Ovary (tissue), 9 donors: ENCODE data around the gene ANO7. TPM values are rescaled to one million over a fixed set of nuclear protein-coding genes. Genes with fewer than 3 reads are reported as not detected.
A peak's percentile ranks its signal among the peaks of the same experiment; 100 is the strongest.

Source experiments
- DNase-seq, 5 donors: peaks; one replicate each; pipeline ENCODE4 v3.0.0-alpha.2; 2019 to 2020
- H3K27ac ChIP-seq, 2 donors: fragments of 200-600 bp; one replicate each; pipeline versions ENCODE4 v1.5.1 to v1.8.0; 2019 to 2022
- H3K27me3 ChIP-seq: fragments of 200-600 bp; one replicate; pipeline ENCODE4 v1.8.0; 2022
- H3K36me3 ChIP-seq: fragments of 200-600 bp; sonication (generic); one replicate; pipeline ENCODE4 v1.5.1; 2019
- H3K4me1 ChIP-seq: one replicate; pipeline ENCODE4 v1.8.1; 2013; ENCODE audit warnings: mild to moderate bottlenecking, moderate library complexity; ENCODE audit not compliant: insufficient read depth
- H3K4me3 ChIP-seq: fragments of 200-600 bp; sonication (generic); one replicate; pipeline ENCODE4 v1.5.1; 2017
- H3K9me3 ChIP-seq, 2 donors: fragments of 200-600 bp in 1 of 2; sonication (generic) in 1 of 2; one replicate each; pipeline versions ENCODE4 v1.5.1 to v1.8.1; 2013 to 2019; ENCODE audit warnings: mild to moderate bottlenecking in 1 of 2, moderate library complexity in 1 of 2
- CTCF ChIP-seq, 3 donors: fragments of 450-650 bp in 2 of 3; fragments of 200-600 bp in 1 of 3; IDR thresholded peaks; one replicate each; pipeline versions ENCODE4 v1.5.1 to v1.8.0; 2016 to 2022; ENCODE audit warnings: antibody characterized with exemption in 3 of 3, mild to moderate bottlenecking in 1 of 3
- EP300 ChIP-seq: sonication (generic); formaldehyde crosslinking; IDR thresholded peaks from one replicate; pipeline ENCODE4 v1.6.1; 2017; ENCODE audit warnings: antibody characterized with exemption
- POLR2A ChIP-seq: fragments of 450-650 bp; IDR thresholded peaks from one replicate; pipeline ENCODE4 v1.6.1; 2017; ENCODE audit warnings: antibody characterized with exemption, mild to moderate bottlenecking, moderate library complexity
- WGBS, 3 donors: extraction: QIAGEN DNeasy Blood & Tissue Kit in 1 of 3; methylation state at CpG; one replicate each; pipeline versions ENCODE4 v1.1.5 to v1.1.7; 2013 to 2017; 5-methylcytosine and 5-hydroxymethylcytosine counted together
- intact Hi-C, 4 donors: fragments of 100-400 bp; cut with DNase I; formaldehyde crosslinking; loops; one replicate each; pipeline versions ENCODE4 v1.11.0 to v1.15.1; 2022 to 2023
- polyA plus RNA-seq, 2 donors: library from polyadenylated mRNA; stranded (reverse); fragments of 200-250 nt in 1 of 2; fragments of 350-450 nt in 1 of 2; fragmentation: Illumina TruSeq in 1 of 2; extraction: RNeasy Lipid Tissue Mini Kit (QIAGEN cat#74804) in 1 of 2; gene quantifications; one replicate each; pipeline ENCODE4 v1.2.3, GENCODE V29; 2013 to 2014
- total RNA-seq, 7 donors: library from RNA; depleted of rRNA in 2 of 7; stranded (reverse); fragments of >200 nt in 2 of 7; fragmentation: NEBNext Ultra II Directional in 3 of 7; extraction: Animal tissue kit (Norgen Biotek cat#: 25700) in 3 of 7; gene quantifications; one replicate each; pipeline versions ENCODE4 v1.1.0 to v1.2.4, GENCODE V29; 2016 to 2023
- donor health status: DM: no; HTN: no; CAD: no; lungs with moderate emphysema.
- donor health status: DM: no; HTN: no; CAD: no.
- donor health status: Bipolar disorder and iron deficiency.
- donor health status: DM: yes; HTN: yes; CAD: no.
- donor health status: DM: no; HTN: no; CAD: no.
- donor health status: DM: yes; HTN: yes; CAD: no.

Gene ANO7
- total and polyA plus RNA-seq, 9 donors = 0.87 to 6.5 (median 2.1) TPM

GRCh38 chr2:241214766-241215165 lies 26.3 kb downstream of the ANO7 start:
- WGBS, 3 donors = 71 to 91% (median 84%) methylated on average over 7 to 12 of the region's 12 CpGs
- H3K9me3 ChIP-seq = no peaks in the 10 kb centered on the region
- H3K36me3 ChIP-seq = no peaks in the 10 kb centered on the region
- H3K27me3 ChIP-seq = no peaks in the 10 kb centered on the region
- H3K27ac ChIP-seq = no peak overlapping the region
- TF ChIP-seq EP300 (no peak), POLR2A (no peak), CTCF (IDR thresholded peaks at IDR 0.05) (no peak)
- H3K4me1 ChIP-seq = no peaks in the 10 kb centered on the region
- intact Hi-C loops = no loop called here
- DNase-seq = no peak
- no peak overlapping the region for H3K4me3 ChIP-seq

GRCh38 chr2:241215421-241215820 lies 26.9 kb downstream of the ANO7 start:
- Histone ChIP-seq H3K27me3 (no peaks in the 10 kb centered on the region), H3K4me3 (no peak overlapping the region), H3K27ac (no peak overlapping the region), H3K4me1 (no peaks in the 10 kb centered on the region), H3K36me3 (no peaks in the 10 kb centered on the region), H3K9me3 (no peaks in the 10 kb centered on the region)
- 58 to 64% (median 63%) methylated on average over 9 of the region's 9 CpGs for WGBS, 3 donors
- intact Hi-C loops = no loop called here
- TF ChIP-seq EP300 (no peak), POLR2A (no peak), CTCF (IDR thresholded peaks at IDR 0.05) (no peak)
- no peak for DNase-seq

DNA sequence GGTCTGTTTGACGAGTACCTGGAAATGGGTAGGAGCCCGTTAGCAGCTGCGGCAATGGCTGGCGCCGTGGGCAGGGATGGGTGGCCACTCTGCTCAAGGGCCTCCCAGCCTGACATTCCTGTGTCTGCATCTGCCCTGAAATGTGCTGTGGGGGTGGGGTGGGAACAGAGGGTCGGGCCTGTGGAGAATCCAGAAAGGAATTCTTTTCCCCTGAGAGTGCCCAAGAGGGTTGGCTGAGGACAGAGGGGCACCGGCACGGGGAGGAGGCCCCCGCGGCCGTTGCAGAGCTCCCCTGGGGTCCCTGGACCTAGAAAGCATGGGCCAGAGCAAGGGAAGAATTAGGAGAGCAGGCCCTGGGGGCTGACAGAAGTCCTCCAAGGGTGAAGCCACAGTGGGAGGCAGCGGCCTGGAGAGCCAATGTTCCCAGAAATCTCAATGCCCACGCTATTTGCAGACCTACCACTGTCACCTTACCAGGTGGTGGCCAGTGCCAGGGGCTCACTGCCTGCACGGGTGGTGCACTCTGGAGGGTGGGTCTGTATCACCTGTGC lies 27.8 kb downstream of the ANO7 start:
- no peaks in the 10 kb centered on the region for H3K36me3 ChIP-seq
- H3K27ac ChIP-seq = no peak overlapping the region
- no peaks in the 10 kb centered on the region for H3K9me3 ChIP-seq
- no peaks in the 10 kb centered on the region for H3K27me3 ChIP-seq
- no peak for DNase-seq
- H3K4me1 ChIP-seq = no peaks in the 10 kb centered on the region
- intact Hi-C loops = no loop called here
- WGBS, 3 donors = 55 to 60% (median 56%) methylated on average over 13 to 14 of the region's 14 CpGs
- TF ChIP-seq CTCF (IDR thresholded peaks at IDR 0.05) = no peak
- no peak for TF ChIP-seq POLR2A
- TF ChIP-seq EP300 = no peak
- H3K4me3 ChIP-seq = no peak overlapping the region

GRCh38 chr2:241217320-241218031 lies 29.0 kb downstream of the ANO7 start:
- H3K9me3 ChIP-seq = no peaks in the 10 kb centered on the region
- intact Hi-C loops = no loop called here
- no peaks in the 10 kb centered on the region for H3K36me3 ChIP-seq
- no peaks in the 10 kb centered on the region for H3K4me1 ChIP-seq
- TF ChIP-seq EP300 = no peak
- peak in 2 of 3 donors; percentile 24 to 42 for TF ChIP-seq CTCF (IDR thresholded peaks at IDR 0.05)
- peak; percentile 40 for TF ChIP-seq POLR2A
- DNase-seq = peak; percentile 74 to 85 (median 81)
- WGBS, 3 donors = 0 to 1% (median 1%) methylated on average over 41 to 64 of the region's 77 CpGs
- H3K27me3 ChIP-seq = no peaks in the 10 kb centered on the region
- peak overlapping the region; percentile 80 to 94 for H3K27ac ChIP-seq
- H3K4me3 ChIP-seq = peak overlapping the region; percentile 45
